SK-N-SH treated with all-trans-retinoic acid at 6 μM for 48 hours (cell line): ENCODE results near the gene FMOD.

Experiments used
- ARNTL ChIP-seq: fragments of 450-650 bp; formaldehyde crosslinking; IDR thresholded peaks from 2 replicates; pipeline ENCODE4 v1.5.0; 2020; ENCODE audit warnings: low read depth, mild to moderate bottlenecking, moderate library complexity, borderline replicate concordance
- CREB5 ChIP-seq: fragments of 250-450 bp; sonication (Bioruptor Pico); IDR thresholded peaks from 2 replicates; pipeline ENCODE4 v1.5.1; 2020; ENCODE audit warnings: low read depth, mild to moderate bottlenecking, moderate library complexity
- CSDC2 ChIP-seq: fragments of 250-450 bp; sonication (Bioruptor Pico); IDR thresholded peaks from 2 replicates; pipeline ENCODE4 v1.5.0; 2020; ENCODE audit warnings: mild to moderate bottlenecking, moderate library complexity
- CSRNP3 ChIP-seq: fragments of 250-450 bp; sonication (Bioruptor Pico); IDR thresholded peaks from 2 replicates; pipeline ENCODE4 v1.5.1; 2021; ENCODE audit warnings: mild to moderate bottlenecking, moderate library complexity
- GLIS3 ChIP-seq: fragments of 250-450 bp; sonication (Bioruptor Pico); IDR thresholded peaks from 2 replicates; pipeline ENCODE4 v1.5.0; 2020; ENCODE audit warnings: mild to moderate bottlenecking, moderate library complexity
- ISL1 ChIP-seq: fragments of 250-450 bp; sonication (Bioruptor Pico); IDR thresholded peaks from 2 replicates; pipeline ENCODE4 v2.1.2; 2022; ENCODE audit warnings: mild to moderate bottlenecking, moderate library complexity
- OSR1 ChIP-seq: fragments of 250-450 bp; sonication (Bioruptor Pico); IDR thresholded peaks from 2 replicates; pipeline ENCODE4 v1.8.0; 2022; ENCODE audit warnings: moderate library complexity, mild to moderate bottlenecking, inconsistent platforms
- PATZ1 ChIP-seq: fragments of 250-450 bp; sonication (Bioruptor Pico); IDR thresholded peaks from 2 replicates; pipeline ENCODE4 v1.8.0; 2020; ENCODE audit warnings: mild to moderate bottlenecking, moderate library complexity, borderline replicate concordance
- RARB ChIP-seq: fragments of 250-450 bp; sonication (Bioruptor Pico); IDR thresholded peaks from 2 replicates; pipeline ENCODE4 v1.8.0; 2021; ENCODE audit warnings: mild to moderate bottlenecking, moderate library complexity
- SNAI2 ChIP-seq: fragments of 250-450 bp; sonication (Bioruptor Pico); IDR thresholded peaks from 2 replicates; pipeline ENCODE4 v1.5.0; 2020; ENCODE audit warnings: mild to moderate bottlenecking, moderate library complexity
- TSHZ2 ChIP-seq: fragments of 250-450 bp; sonication (Bioruptor Pico); IDR thresholded peaks from 2 replicates; pipeline ENCODE4 v1.5.0; 2020; ENCODE audit warnings: mild to moderate bottlenecking, moderate library complexity
- ZFP30 ChIP-seq: fragments of 450-650 bp; formaldehyde crosslinking; IDR thresholded peaks from 2 replicates; pipeline ENCODE4 v1.5.0; 2022; ENCODE audit warnings: mild to moderate bottlenecking, moderate library complexity
- ZNF8 ChIP-seq: fragments of 450-650 bp; formaldehyde crosslinking; IDR thresholded peaks from 2 replicates; pipeline ENCODE4 v1.5.0; 2020; ENCODE audit warnings: mild to moderate bottlenecking, moderate library complexity

GRCh38 chr1:203301331-203301668, 49.6 kb downstream of the FMOD start:
- no peak for TF ChIP-seq PATZ1 (CRISPR knock-in tag)
- no peak for TF ChIP-seq SNAI2 (CRISPR knock-in tag)
- TF ChIP-seq GLIS3: no peak
- no peak for TF ChIP-seq RARB (CRISPR knock-in tag)
- TF ChIP-seq CSDC2 (CRISPR knock-in tag): no peak
- TF ChIP-seq CREB5 (CRISPR knock-in tag): no peak
- no peak for TF ChIP-seq OSR1 (CRISPR knock-in tag)
- no peak for TF ChIP-seq ISL1 (CRISPR knock-in tag)
- no peak for TF ChIP-seq CSRNP3 (CRISPR knock-in tag)
- TF ChIP-seq ARNTL: no peak
- TF ChIP-seq ZNF8 (CRISPR knock-in tag): no peak
- no peak for TF ChIP-seq ZFP30 (CRISPR knock-in tag)
- no peak for TF ChIP-seq TSHZ2 (CRISPR knock-in tag)
